Measurements from ENCODE around the gene OGDHL.

The OGDHL gene

GRCh38 chr10:49739426-49739825 is 22.7 kb downstream of the OGDHL start:
- no peak overlapping the region for H3K9ac ChIP-seq
- H3K27me3 ChIP-seq (ENCODE audit: control insufficient read depth, insufficient read depth, low read length) = no peaks in the 10 kb centered on the region
- no peak overlapping the region for H3K4me3 ChIP-seq (ENCODE audit: low read depth, low read length)
- no peak overlapping the region for H3K4me2 ChIP-seq (ENCODE audit: low read length)
- H3K27ac ChIP-seq = no peak overlapping the region
- no peak overlapping the region for H2AFZ ChIP-seq
- TF ChIP-seq, protein P1, sequence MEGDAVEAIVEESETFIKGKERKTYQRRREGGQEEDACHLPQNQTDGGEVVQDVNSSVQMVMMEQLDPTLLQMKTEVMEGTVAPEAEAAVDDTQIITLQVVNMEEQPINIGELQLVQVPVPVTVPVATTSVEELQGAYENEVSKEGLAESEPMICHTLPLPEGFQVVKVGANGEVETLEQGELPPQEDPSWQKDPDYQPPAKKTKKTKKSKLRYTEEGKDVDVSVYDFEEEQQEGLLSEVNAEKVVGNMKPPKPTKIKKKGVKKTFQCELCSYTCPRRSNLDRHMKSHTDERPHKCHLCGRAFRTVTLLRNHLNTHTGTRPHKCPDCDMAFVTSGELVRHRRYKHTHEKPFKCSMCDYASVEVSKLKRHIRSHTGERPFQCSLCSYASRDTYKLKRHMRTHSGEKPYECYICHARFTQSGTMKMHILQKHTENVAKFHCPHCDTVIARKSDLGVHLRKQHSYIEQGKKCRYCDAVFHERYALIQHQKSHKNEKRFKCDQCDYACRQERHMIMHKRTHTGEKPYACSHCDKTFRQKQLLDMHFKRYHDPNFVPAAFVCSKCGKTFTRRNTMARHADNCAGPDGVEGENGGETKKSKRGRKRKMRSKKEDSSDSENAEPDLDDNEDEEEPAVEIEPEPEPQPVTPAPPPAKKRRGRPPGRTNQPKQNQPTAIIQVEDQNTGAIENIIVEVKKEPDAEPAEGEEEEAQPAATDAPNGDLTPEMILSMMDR (IDR thresholded peaks at IDR 0.05) = no peak
- H3K4me1 ChIP-seq = no peaks in the 10 kb centered on the region
- no peaks in the 10 kb centered on the region for H3K9me3 ChIP-seq (ENCODE audit: control insufficient read depth, low read length)
- no peaks in the 10 kb centered on the region for H3K36me3 ChIP-seq (ENCODE audit: control insufficient read depth, insufficient read depth, low read length)
- no peaks in the 10 kb centered on the region for H3K79me2 ChIP-seq

- no peaks in the 10 kb centered on the region for H3K4me1 ChIP-seq
- H2AFZ ChIP-seq = no peak overlapping the region
- no peak overlapping the region for H3K4me2 ChIP-seq (ENCODE audit: low read length)
- no peak overlapping the region for H3K4me3 ChIP-seq (ENCODE audit: low read depth, low read length)
- no peak overlapping the region for H3K9ac ChIP-seq
- no peak overlapping the region for H3K27ac ChIP-seq
- H3K36me3 ChIP-seq (ENCODE audit: control insufficient read depth, insufficient read depth, low read length) = no peaks in the 10 kb centered on the region
- TF ChIP-seq, protein P1 (IDR thresholded peaks at IDR 0.05) = no peak
- H3K27me3 ChIP-seq (ENCODE audit: control insufficient read depth, insufficient read depth, low read length) = no peaks in the 10 kb centered on the region
- H3K79me2 ChIP-seq = no peaks in the 10 kb centered on the region
- no peaks in the 10 kb centered on the region for H3K9me3 ChIP-seq (ENCODE audit: control insufficient read depth, low read length)
Observed at GRCh38 chr10:49738616-49739360, 23.3 kb downstream of the OGDHL start.

DNA sequence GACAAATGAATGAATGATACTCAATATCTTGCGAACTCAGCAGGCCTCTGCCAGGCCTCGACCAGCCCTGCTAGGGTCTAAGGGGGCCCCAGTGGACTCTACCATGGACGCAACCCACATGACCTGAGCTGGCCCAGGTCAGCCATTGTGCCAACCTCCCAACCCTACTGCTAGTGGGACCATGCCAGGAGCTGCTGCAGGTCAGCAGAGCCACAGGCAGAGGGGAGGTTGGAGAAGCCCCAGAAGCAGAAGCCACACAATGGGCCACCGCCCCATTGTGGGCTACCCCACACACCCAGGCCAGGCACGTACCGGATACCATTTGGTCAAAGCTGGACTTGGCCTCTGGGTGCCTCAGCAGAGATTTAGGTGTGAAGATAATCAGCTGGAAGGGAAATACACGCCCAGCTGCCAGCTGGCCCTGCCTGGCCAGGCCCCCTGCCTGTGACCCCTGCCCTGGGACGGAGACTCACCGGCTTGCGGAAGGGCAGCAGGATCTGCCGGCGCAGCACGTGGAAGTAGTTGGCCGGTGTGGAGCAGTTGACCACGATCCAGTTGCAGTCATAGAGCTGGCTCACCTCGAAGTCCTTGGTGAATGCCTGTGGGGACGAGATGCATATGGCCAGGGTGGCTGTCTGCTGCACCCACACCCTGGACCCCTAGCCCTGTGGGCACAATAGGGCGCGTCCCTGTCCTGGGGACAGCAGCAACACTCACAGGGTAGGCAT is 24.5 kb downstream of the OGDHL start:
- Histone ChIP-seq H3K9me3 (ENCODE audit: control insufficient read depth, low read length) (no peaks in the 10 kb centered on the region), H3K79me2 (no peaks in the 10 kb centered on the region), H3K4me2 (ENCODE audit: low read length) (no peak overlapping the region), H3K4me3 (ENCODE audit: low read depth, low read length) (no peak overlapping the region), H3K36me3 (ENCODE audit: control insufficient read depth, insufficient read depth, low read length) (no peaks in the 10 kb centered on the region), H3K4me1 (no peaks in the 10 kb centered on the region), H3K9ac (no peak overlapping the region), H2AFZ (no peak overlapping the region), H3K27ac (no peak overlapping the region), H3K27me3 (ENCODE audit: control insufficient read depth, insufficient read depth, low read length) (no peaks in the 10 kb centered on the region)
- TF ChIP-seq, protein P1 (IDR thresholded peaks at IDR 0.05) = no peak

DNA sequence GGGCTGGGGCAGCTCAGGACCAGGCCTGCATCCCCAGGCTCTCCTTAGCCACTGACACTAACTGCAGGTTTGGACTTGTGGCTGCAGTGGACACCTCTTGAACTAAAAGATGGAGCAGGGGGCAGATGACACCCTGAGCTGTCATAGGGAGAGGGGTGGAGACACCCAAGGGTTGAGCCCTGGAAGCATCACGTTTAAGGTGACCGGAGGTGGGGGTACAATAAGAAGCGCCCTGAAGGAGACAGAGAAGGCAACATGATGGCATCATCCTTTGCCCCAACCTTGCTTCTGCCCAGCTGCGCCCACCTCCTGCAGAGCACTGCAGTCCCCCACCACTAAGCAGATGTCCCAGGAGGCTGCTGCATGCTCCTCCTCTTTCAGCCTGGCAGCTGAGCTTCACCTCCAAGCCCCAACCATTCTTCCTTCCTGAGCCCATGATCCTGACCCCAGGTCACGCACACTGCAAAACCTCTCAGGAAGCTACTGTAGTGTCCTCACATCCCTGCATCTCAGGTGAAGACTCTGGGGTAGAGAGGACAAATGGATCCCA is 25.5 kb downstream of the OGDHL start:
- no peak overlapping the region for H3K4me3 ChIP-seq (ENCODE audit: low read depth, low read length)
- no peaks in the 10 kb centered on the region for H3K9me3 ChIP-seq (ENCODE audit: control insufficient read depth, low read length)
- H3K27ac ChIP-seq = no peak overlapping the region
- no peak overlapping the region for H2AFZ ChIP-seq
- H3K4me1 ChIP-seq = no peaks in the 10 kb centered on the region
- H3K9ac ChIP-seq = no peak overlapping the region
- no peaks in the 10 kb centered on the region for H3K79me2 ChIP-seq
- no peaks in the 10 kb centered on the region for H3K36me3 ChIP-seq (ENCODE audit: control insufficient read depth, insufficient read depth, low read length)
- TF ChIP-seq, protein P1 (IDR thresholded peaks at IDR 0.05) = no peak
- no peak overlapping the region for H3K4me2 ChIP-seq (ENCODE audit: low read length)
- H3K27me3 ChIP-seq (ENCODE audit: control insufficient read depth, insufficient read depth, low read length) = no peaks in the 10 kb centered on the region
